ENCODE data around the gene DLG2.

Gene DLG2

DNA sequence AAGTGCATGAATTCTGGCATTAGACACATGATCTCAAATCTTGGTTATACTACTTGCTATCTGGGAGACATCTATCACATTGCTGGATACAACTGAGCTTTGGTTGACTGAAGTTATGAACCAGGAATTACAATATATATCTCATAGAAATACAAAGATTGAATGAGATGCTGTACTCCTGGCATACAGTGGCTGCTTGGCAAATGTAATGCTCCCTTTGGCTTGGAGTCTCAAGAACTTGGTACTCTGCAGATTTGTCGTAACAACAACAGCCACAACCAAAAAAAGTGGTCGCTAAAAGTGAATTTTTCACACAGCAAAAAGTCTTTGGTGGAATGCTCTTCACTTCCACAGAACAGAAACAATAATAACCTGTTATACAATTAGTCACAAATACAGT, 1082.6 kb downstream of the DLG2 start:
- TF ChIP-seq TAF1 (IDR thresholded peaks at IDR 0.05; ENCODE audit: borderline replicate concordance, insufficient read depth, low read length) (no peak), SIN3A (IDR thresholded peaks at IDR 0.05; ENCODE audit: borderline replicate concordance, insufficient read depth, low read length) (no peak), POLR2AphosphoS5 (IDR thresholded peaks at IDR 0.05; ENCODE audit: low read depth, low read length) (no peak), FOXP2 (optimal IDR thresholded peaks at IDR 0.05; ENCODE audit: borderline replicate concordance, extremely low read depth, extremely low read length, insufficient read depth) (no peak)
- TF ChIP-seq, protein P1, sequence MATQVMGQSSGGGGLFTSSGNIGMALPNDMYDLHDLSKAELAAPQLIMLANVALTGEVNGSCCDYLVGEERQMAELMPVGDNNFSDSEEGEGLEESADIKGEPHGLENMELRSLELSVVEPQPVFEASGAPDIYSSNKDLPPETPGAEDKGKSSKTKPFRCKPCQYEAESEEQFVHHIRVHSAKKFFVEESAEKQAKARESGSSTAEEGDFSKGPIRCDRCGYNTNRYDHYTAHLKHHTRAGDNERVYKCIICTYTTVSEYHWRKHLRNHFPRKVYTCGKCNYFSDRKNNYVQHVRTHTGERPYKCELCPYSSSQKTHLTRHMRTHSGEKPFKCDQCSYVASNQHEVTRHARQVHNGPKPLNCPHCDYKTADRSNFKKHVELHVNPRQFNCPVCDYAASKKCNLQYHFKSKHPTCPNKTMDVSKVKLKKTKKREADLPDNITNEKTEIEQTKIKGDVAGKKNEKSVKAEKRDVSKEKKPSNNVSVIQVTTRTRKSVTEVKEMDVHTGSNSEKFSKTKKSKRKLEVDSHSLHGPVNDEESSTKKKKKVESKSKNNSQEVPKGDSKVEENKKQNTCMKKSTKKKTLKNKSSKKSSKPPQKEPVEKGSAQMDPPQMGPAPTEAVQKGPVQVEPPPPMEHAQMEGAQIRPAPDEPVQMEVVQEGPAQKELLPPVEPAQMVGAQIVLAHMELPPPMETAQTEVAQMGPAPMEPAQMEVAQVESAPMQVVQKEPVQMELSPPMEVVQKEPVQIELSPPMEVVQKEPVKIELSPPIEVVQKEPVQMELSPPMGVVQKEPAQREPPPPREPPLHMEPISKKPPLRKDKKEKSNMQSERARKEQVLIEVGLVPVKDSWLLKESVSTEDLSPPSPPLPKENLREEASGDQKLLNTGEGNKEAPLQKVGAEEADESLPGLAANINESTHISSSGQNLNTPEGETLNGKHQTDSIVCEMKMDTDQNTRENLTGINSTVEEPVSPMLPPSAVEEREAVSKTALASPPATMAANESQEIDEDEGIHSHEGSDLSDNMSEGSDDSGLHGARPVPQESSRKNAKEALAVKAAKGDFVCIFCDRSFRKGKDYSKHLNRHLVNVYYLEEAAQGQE (IDR thresholded peaks at IDR 0.05; ENCODE audit: insufficient read depth in 1 of 2, low read depth in 2 of 2, low read length in 2 of 2) = no peak

DNA sequence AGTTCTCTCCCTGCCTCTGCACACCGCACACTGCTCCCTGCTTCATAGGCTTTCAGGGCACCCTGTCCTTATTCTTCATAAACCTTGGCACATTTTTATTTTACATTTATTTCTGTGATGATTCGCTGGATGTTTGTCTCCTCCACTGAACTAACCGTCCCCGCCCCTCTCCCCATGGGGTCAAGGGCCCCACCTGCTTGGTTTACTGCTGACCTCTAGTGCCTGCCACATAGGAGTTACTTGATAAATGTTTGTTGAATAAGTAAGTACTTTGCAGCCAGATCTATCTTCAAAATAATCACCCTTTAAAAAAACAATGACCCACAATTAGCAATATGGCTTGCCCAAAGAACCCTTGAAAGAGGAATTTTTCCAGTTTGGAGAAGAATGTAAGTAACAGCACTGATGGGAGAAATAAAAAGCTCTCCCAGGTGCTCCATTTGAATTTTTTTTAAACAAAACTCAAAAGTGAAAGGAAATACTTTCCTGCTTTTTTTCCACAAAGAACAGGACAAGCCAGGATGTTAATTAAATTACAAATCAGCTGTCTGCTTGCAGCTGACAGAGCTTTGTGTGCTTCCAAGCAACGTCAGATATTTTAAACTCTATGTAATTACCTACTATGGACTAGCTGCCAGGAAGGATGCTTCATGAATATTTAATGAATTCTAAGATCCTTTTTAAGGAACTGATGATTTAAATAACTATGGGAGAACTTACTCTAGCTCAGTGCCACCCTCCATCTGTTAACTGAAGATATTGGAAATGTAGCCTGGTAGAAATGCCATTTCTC, 1083.6 kb downstream of the DLG2 start:
- TF ChIP-seq POLR2AphosphoS5 (IDR thresholded peaks at IDR 0.05; ENCODE audit: low read depth, low read length) = no peak
- TF ChIP-seq SIN3A (IDR thresholded peaks at IDR 0.05; ENCODE audit: borderline replicate concordance, insufficient read depth, low read length) = no peak
- TF ChIP-seq, protein P1 (IDR thresholded peaks at IDR 0.05; ENCODE audit: insufficient read depth in 1 of 2, low read depth in 2 of 2, low read length in 2 of 2) = no peak
- TF ChIP-seq TAF1 (IDR thresholded peaks at IDR 0.05; ENCODE audit: borderline replicate concordance, insufficient read depth, low read length) = no peak
- TF ChIP-seq FOXP2 (optimal IDR thresholded peaks at IDR 0.05; ENCODE audit: borderline replicate concordance, extremely low read depth, extremely low read length, insufficient read depth) = no peak

DNA sequence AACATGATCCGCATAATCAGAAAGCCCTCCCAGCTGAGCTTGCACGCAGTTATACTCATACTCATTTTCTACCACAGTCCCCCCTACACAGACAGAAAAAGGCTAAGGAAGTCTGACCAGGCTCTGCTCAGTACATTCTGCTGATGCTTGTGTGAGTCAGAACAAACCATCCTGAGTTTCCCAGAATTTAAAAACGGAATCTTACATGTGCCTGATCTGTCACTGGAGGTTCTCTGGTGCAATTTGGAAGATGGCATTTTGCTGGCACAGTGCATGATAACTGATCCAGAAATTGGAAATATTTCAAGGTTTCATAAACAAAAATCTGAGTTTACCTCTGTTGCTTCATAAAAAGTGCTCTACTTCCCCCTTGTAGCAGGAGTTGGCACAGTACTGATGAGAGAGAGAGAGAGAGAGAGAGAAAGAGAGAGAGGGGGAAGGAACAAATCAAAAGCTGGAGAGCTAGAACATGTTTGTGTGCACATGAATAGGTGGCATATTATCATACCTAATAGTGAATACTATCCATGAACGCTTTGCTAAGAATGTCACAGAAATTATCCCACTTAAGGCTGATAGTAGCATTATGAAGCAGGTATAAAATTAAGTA, 1085.3 kb downstream of the DLG2 start:
- TF ChIP-seq, protein P1 (IDR thresholded peaks at IDR 0.05; ENCODE audit: insufficient read depth in 1 of 2, low read depth in 2 of 2, low read length in 2 of 2) = no peak
- TF ChIP-seq FOXP2 (optimal IDR thresholded peaks at IDR 0.05; ENCODE audit: borderline replicate concordance, extremely low read depth, extremely low read length, insufficient read depth) (no peak), TAF1 (IDR thresholded peaks at IDR 0.05; ENCODE audit: borderline replicate concordance, insufficient read depth, low read length) (no peak), POLR2AphosphoS5 (IDR thresholded peaks at IDR 0.05; ENCODE audit: low read depth, low read length) (no peak), SIN3A (IDR thresholded peaks at IDR 0.05; ENCODE audit: borderline replicate concordance, insufficient read depth, low read length) (no peak)

DNA sequence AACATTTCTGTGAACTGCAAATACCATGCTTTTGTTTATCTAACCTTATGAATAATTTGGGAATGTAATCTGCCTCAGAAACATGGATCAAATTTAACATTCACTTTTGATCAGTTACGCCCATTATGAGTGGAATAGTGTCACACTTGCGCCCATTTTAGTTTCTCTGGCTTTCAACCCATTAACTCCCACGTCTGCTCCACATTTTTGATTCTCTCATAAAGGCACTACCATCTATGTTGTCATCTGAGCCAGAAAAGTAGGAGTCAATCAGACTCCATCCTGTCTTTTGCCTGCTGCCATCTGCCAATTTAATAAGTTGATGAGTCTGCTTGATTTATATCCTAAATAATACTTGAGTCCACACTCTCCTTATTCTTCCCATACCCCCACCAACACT, 1090.7 kb downstream of the DLG2 start:
- TF ChIP-seq, protein P1 (IDR thresholded peaks at IDR 0.05; ENCODE audit: insufficient read depth in 1 of 2, low read depth in 2 of 2, low read length in 2 of 2) = no peak
- TF ChIP-seq FOXP2 (optimal IDR thresholded peaks at IDR 0.05; ENCODE audit: borderline replicate concordance, extremely low read depth, extremely low read length, insufficient read depth) = no peak
- TF ChIP-seq SIN3A (IDR thresholded peaks at IDR 0.05; ENCODE audit: borderline replicate concordance, insufficient read depth, low read length) = no peak
- TF ChIP-seq POLR2AphosphoS5 (IDR thresholded peaks at IDR 0.05; ENCODE audit: low read depth, low read length) = no peak
- TF ChIP-seq TAF1 (IDR thresholded peaks at IDR 0.05; ENCODE audit: borderline replicate concordance, insufficient read depth, low read length) = no peak
